ENCODE data around the gene PROSER1. TPM values are rescaled to one million over a fixed set of nuclear protein-coding genes. Genes with fewer than 3 reads are reported as not detected.

PROSER1 gene
- total and polyA plus RNA-seq, 2 of the 4 experiments (the other 2 are of a cell fraction) = 2.0 to 13.4 TPM

DNA sequence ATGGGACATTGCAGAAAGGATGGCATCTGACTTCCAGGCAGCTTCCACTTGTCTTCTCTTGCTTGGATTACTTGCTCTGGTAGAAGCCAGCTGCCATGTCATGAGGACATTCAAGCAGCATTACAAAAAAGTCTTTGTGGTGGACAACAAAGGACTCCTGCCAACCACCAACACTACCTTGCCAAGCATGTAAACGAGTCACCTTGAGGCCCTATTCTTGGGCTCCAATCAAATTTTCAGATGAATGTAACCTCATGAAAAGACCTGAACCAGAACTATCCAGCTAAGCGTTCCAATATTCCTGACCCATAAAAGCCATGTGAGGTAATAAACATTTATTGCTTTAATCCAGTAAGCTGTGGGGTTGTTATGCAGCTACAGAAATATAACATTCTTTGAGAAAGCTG, 12.5 kb downstream of the PROSER1 start:
- no TSS peak for BruUV-seq (replicated peaks)
- dilution Hi-C loops (cut with HindIII; ENCODE audit: low sequenced_read_pairs, unreplicated experiment) = no loop called here
- no CpG with 5 or more reads among the region's 2 CpGs for WGBS, 2 experiments (ENCODE audit: extremely low coverage in 2 of 2, insufficient read length in 1 of 2)

More for the DNA sequence above, 12.5 kb downstream of the PROSER1 start:
- POLR2A ChIA-PET (ENCODE audit: unreplicated experiment) = no interaction called here
- no peak overlapping the region for H3K4me3 ChIP-seq (ENCODE audit: insufficient read depth, low read depth, low read length)
- in situ Hi-C loops (cut with MboI; ENCODE audit: low sequenced_read_pairs) = no loop called here
- H2AFZ ChIP-seq (replicated peaks; ENCODE audit: low read length, poor library complexity) = no peak overlapping the region
- intact Hi-C loops (cut with micrococcal nuclease) = no loop called here
- H3K9ac ChIP-seq (ENCODE audit: low read depth, low read length) = no peak overlapping the region
- H2BK120ac ChIP-seq (ENCODE audit: low read depth, low read length) = no peak overlapping the region
- no peak overlapping the region for H3K4me2 ChIP-seq (ENCODE audit: low read depth, low read length)
- no peak overlapping the region for H4K8ac ChIP-seq (ENCODE audit: low read depth in 2 of 2, low read length in 2 of 2)
- H3K79me1 ChIP-seq (ENCODE audit: low read depth in 1 of 2, low read length in 2 of 2) = peaks cover 3 to 6% of the 10 kb centered on the region in 2 experiments
- no peak overlapping the region for H4K5ac ChIP-seq (ENCODE audit: low read depth, low read length)
- no peak overlapping the region for H3K18ac ChIP-seq (ENCODE audit: low read depth, low read length)
- H2AK5ac ChIP-seq (ENCODE audit: low read depth, low read length) = no peak overlapping the region
- peaks cover 4% of the 10 kb centered on the region for H3K4me1 ChIP-seq (ENCODE audit: control insufficient read depth, insufficient read depth, low read length)
- no peak overlapping the region for H3K27ac ChIP-seq (ENCODE audit: insufficient read depth, low read length)
- DNase-seq (no peak), ATAC-seq (ENCODE audit: low read depth) (no peak)
- H3K23ac ChIP-seq (ENCODE audit: low read depth, low read length) = no peak overlapping the region
- H3K27me3 ChIP-seq (ENCODE audit: control insufficient read depth, insufficient read depth, low read length) = no peaks in the 10 kb centered on the region
- peaks cover 12% of the 10 kb centered on the region for H3K36me3 ChIP-seq (ENCODE audit: control insufficient read depth, insufficient read depth, low read length)
- H2BK15ac ChIP-seq (ENCODE audit: low read depth, low read length) = no peak overlapping the region
- no peak overlapping the region for H3K56ac ChIP-seq (ENCODE audit: extremely low read depth, insufficient read depth, low read length)
- no peak overlapping the region for H2BK5ac ChIP-seq (ENCODE audit: low read depth, low read length, poor library complexity, severe bottlenecking)
- H4K91ac ChIP-seq (ENCODE audit: insufficient read depth, low read depth, low read length) = no peak overlapping the region
- no peaks in the 10 kb centered on the region for H3K9me3 ChIP-seq (ENCODE audit: control insufficient read depth, insufficient read depth, low read length)
- CTCF ChIA-PET = no interaction called here
- TF ChIP-seq RFX5 (IDR thresholded peaks at IDR 0.05; ENCODE audit: low read depth, low read length) (no peak), RAD21 (IDR thresholded peaks at IDR 0.05; ENCODE audit: low read length) (no peak), SMC3 (IDR thresholded peaks at IDR 0.05; ENCODE audit: low read depth, low read length) (no peak), MXI1 (IDR thresholded peaks at IDR 0.05; ENCODE audit: borderline replicate concordance, low read depth, low read length) (no peak), NFE2L2 (IDR thresholded peaks at IDR 0.05; ENCODE audit: low read depth, low read length) (no peak), POLR2A (IDR thresholded peaks at IDR 0.05; ENCODE audit: low read depth, low read length) (no peak), FOS (IDR thresholded peaks at IDR 0.05; ENCODE audit: low read depth, low read length) (no peak), MAFK (IDR thresholded peaks at IDR 0.05; ENCODE audit: low read depth, low read length) (no peak)
- TF ChIP-seq, protein P1, sequence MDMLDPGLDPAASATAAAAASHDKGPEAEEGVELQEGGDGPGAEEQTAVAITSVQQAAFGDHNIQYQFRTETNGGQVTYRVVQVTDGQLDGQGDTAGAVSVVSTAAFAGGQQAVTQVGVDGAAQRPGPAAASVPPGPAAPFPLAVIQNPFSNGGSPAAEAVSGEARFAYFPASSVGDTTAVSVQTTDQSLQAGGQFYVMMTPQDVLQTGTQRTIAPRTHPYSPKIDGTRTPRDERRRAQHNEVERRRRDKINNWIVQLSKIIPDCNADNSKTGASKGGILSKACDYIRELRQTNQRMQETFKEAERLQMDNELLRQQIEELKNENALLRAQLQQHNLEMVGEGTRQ (IDR thresholded peaks at IDR 0.05; ENCODE audit: low read depth, low read length) = no peak
- TF ChIP-seq, protein P2, sequence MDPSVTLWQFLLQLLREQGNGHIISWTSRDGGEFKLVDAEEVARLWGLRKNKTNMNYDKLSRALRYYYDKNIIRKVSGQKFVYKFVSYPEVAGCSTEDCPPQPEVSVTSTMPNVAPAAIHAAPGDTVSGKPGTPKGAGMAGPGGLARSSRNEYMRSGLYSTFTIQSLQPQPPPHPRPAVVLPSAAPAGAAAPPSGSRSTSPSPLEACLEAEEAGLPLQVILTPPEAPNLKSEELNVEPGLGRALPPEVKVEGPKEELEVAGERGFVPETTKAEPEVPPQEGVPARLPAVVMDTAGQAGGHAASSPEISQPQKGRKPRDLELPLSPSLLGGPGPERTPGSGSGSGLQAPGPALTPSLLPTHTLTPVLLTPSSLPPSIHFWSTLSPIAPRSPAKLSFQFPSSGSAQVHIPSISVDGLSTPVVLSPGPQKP (IDR thresholded peaks at IDR 0.05; ENCODE audit: borderline replicate concordance, low read depth, low read length) = no peak
- no peak overlapping the region for H2BK20ac ChIP-seq (ENCODE audit: low read depth, low read length)
- H3K4ac ChIP-seq (ENCODE audit: low read depth, low read length) = no peak overlapping the region
- H4K20me1 ChIP-seq (ENCODE audit: insufficient read depth, low read length) = no peaks in the 10 kb centered on the region
- no peak overlapping the region for H2AK9ac ChIP-seq (replicated peaks; ENCODE audit: low read depth, low read length, poor library complexity)
- H3K9me1 ChIP-seq (ENCODE audit: insufficient read depth, low read length) = no peaks in the 10 kb centered on the region; the same call in 1 of the 2 replicates
- H3K14ac ChIP-seq (replicated peaks; ENCODE audit: low read depth, low read length) = no peak overlapping the region
